H9 (cell line): ENCODE data around the gene CYGB. TPM values are rescaled to one million over a fixed set of nuclear protein-coding genes. Genes with fewer than 3 reads are reported as not detected.

Experiments used
- DNase-seq: peaks from one replicate; pipeline ENCODE4 v3.0.0-alpha.2; 2017
- H2AFZ ChIP-seq: one replicate; pipeline ENCODE4 v1.6.1; 2013; ENCODE audit warnings: mild to moderate bottlenecking, low read length, control low read depth, moderate library complexity
- H2AK5ac ChIP-seq: 2 replicates; pipeline ENCODE4 v1.6.1; 2013; ENCODE audit warnings: low read length, control low read depth, mixed read lengths; ENCODE audit not compliant: insufficient read length
- H2BK120ac ChIP-seq: one replicate; pipeline ENCODE4 v1.6.1; 2013; ENCODE audit warnings: low read depth, mild to moderate bottlenecking, low read length, control low read depth, inconsistent platforms; ENCODE audit not compliant: poor library complexity, severe bottlenecking
- H2BK12ac ChIP-seq: 2 replicates; pipeline ENCODE4 v1.6.1; 2013; ENCODE audit warnings: low read length, control low read depth, mixed read lengths, low read depth; ENCODE audit not compliant: insufficient read length
- H2BK15ac ChIP-seq: 2 replicates; pipeline ENCODE4 v1.6.1; 2013; ENCODE audit warnings: low read depth, low read length, control low read depth
- H2BK20ac ChIP-seq: one replicate; pipeline ENCODE4 v1.6.1; 2013; ENCODE audit warnings: low read depth, mild to moderate bottlenecking, low read length, control low read depth, inconsistent platforms; ENCODE audit not compliant: poor library complexity, severe bottlenecking
- H2BK5ac ChIP-seq: 2 replicates; pipeline ENCODE4 v1.6.1; 2013; ENCODE audit warnings: low read length, control low read depth, mixed read lengths; ENCODE audit not compliant: insufficient read length
- H3K14ac ChIP-seq: 2 replicates; pipeline ENCODE4 v1.6.1; 2013; ENCODE audit warnings: low read length, control low read depth; ENCODE audit not compliant: insufficient read depth
- H3K18ac ChIP-seq: 2 replicates; pipeline ENCODE4 v1.6.1; 2013; ENCODE audit warnings: low read depth, mild to moderate bottlenecking, mixed read lengths, low read length, control low read depth; ENCODE audit not compliant: insufficient read length
- H3K23ac ChIP-seq: 2 replicates; pipeline ENCODE4 v1.6.1; 2013; ENCODE audit warnings: low read length, control low read depth, mixed read lengths, low read depth; ENCODE audit not compliant: insufficient read length
- H3K23me2 ChIP-seq: 2 replicates; pipeline ENCODE4 v1.6.1; 2013; ENCODE audit warnings: low read depth, mild to moderate bottlenecking, mixed read lengths, low read length, control low read depth; ENCODE audit not compliant: insufficient read length, poor library complexity, severe bottlenecking
- H3K27ac ChIP-seq: 2 replicates; pipeline ENCODE4 v1.5.1; 2013; ENCODE audit warnings: low read length, control low read depth, mixed read lengths, low read depth; ENCODE audit not compliant: insufficient read length
- H3K27me3 ChIP-seq: 2 replicates; pipeline ENCODE4 v1.6.1; 2013; ENCODE audit warnings: low read length, control low read depth, inconsistent platforms; ENCODE audit not compliant: insufficient read depth
- H3K4ac ChIP-seq: 2 replicates; pipeline ENCODE4 v1.6.1; 2013; ENCODE audit warnings: low read depth, mild to moderate bottlenecking, control low read depth, inconsistent platforms, low read length, moderate library complexity
- H3K4me1 ChIP-seq: 2 replicates; pipeline ENCODE4 v1.6.1; 2013; ENCODE audit warnings: low read length, control low read depth, inconsistent platforms; ENCODE audit not compliant: insufficient read depth
- H3K4me2 ChIP-seq: 2 replicates; pipeline ENCODE4 v1.6.1; 2013; ENCODE audit warnings: low read length, control low read depth, mixed read lengths; ENCODE audit not compliant: insufficient read length, insufficient read depth
- H3K56ac ChIP-seq: 2 replicates; pipeline ENCODE4 v1.6.1; 2013; ENCODE audit warnings: low read depth, mild to moderate bottlenecking, mixed read lengths, low read length, control low read depth; ENCODE audit not compliant: insufficient read length
- H3K79me1 ChIP-seq: 2 replicates; pipeline ENCODE4 v1.6.1; 2013; ENCODE audit warnings: low read depth, mild to moderate bottlenecking, moderate library complexity, low read length, control low read depth, inconsistent platforms; ENCODE audit not compliant: insufficient read depth, poor library complexity, severe bottlenecking
- H3K79me2 ChIP-seq: 2 replicates; pipeline ENCODE4 v1.6.1; 2013; ENCODE audit warnings: low read length, control low read depth, inconsistent platforms; ENCODE audit not compliant: insufficient read depth
- H3K9ac ChIP-seq: 2 replicates; pipeline ENCODE4 v1.6.1; 2013; ENCODE audit warnings: low read length, control low read depth, mixed read lengths; ENCODE audit not compliant: insufficient read length; ENCODE audit errors: extremely low read depth
- H3K9me3 ChIP-seq: one replicate; pipeline ENCODE4 v1.6.1; 2013; ENCODE audit warnings: low read depth, low read length, inconsistent platforms; ENCODE audit not compliant: control insufficient read depth
- H3T11ph ChIP-seq: one replicate; pipeline ENCODE4 v1.6.1; 2013; ENCODE audit warnings: mild to moderate bottlenecking, low read length, control low read depth, inconsistent platforms
- H4K20me1 ChIP-seq: one replicate; pipeline ENCODE4 v1.6.1; 2013; ENCODE audit not compliant: control insufficient read depth, insufficient read length, insufficient read depth
- H4K5ac ChIP-seq: 2 replicates; pipeline ENCODE4 v1.6.1; 2013; ENCODE audit warnings: low read depth, mild to moderate bottlenecking, mixed read lengths, low read length, control low read depth; ENCODE audit not compliant: insufficient read length
- H4K8ac ChIP-seq: replicated peaks from 2 replicates; pipeline ENCODE4 v1.6.1; 2013; ENCODE audit warnings: low read length, control low read depth, mixed read lengths, low read depth; ENCODE audit not compliant: insufficient read length
- H4K91ac ChIP-seq: 2 replicates; pipeline ENCODE4 v1.6.1; 2013; ENCODE audit warnings: low read depth, mild to moderate bottlenecking, moderate library complexity, mixed read lengths, low read length, control low read depth; ENCODE audit not compliant: insufficient read length
- H3K27ac Mint-ChIP-seq, 3 experiments: 2 replicates in 2 of 3; 3 replicates in 1 of 3; pipeline ENCODE4 v1.8.0; 2020 to 2021; ENCODE audit warnings: mixed read lengths in 3 of 3, mild to moderate bottlenecking in 1 of 3, moderate library complexity in 1 of 3
- H3K27me3 Mint-ChIP-seq: 2 replicates; pipeline ENCODE4 v1.8.0; 2021; ENCODE audit warnings: low read depth, mild to moderate bottlenecking, moderate library complexity, mixed read lengths
- H3K36me3 Mint-ChIP-seq, 3 experiments: 2 replicates in 2 of 3; 3 replicates in 1 of 3; pipeline ENCODE4 v1.8.0; 2020 to 2021; ENCODE audit warnings: low read depth in 3 of 3, mixed read lengths in 3 of 3; ENCODE audit not compliant: insufficient read depth in 1 of 3
- H3K4me1 Mint-ChIP-seq, 2 experiments: 2 replicates each; pipeline ENCODE4 v1.8.0; 2020; ENCODE audit warnings: mixed read lengths in 2 of 2
- H3K4me3 Mint-ChIP-seq, 2 experiments: 2 replicates in 1 of 2; 3 replicates in 1 of 2; pipeline ENCODE4 v1.8.0; 2020 to 2021; ENCODE audit warnings: mild to moderate bottlenecking in 2 of 2, mixed read lengths in 2 of 2, moderate library complexity in 1 of 2
- H3K9me3 Mint-ChIP-seq, 2 experiments: 2 replicates in 1 of 2; 3 replicates in 1 of 2; pipeline ENCODE4 v1.8.0; 2020; ENCODE audit warnings: mild to moderate bottlenecking in 2 of 2, mixed read lengths in 2 of 2, moderate library complexity in 1 of 2
- CTCF ChIP-seq: fragments of 200-600 bp; sonication (generic); conservative IDR thresholded peaks from 3 replicates; pipeline ENCODE4 v1.8.0; 2021; ENCODE audit warnings: antibody characterized with exemption, mild to moderate bottlenecking
- WGBS: extraction: QIAGEN DNeasy Blood & Tissue Kit; methylation state at CpG from one replicate; pipeline ENCODE4 v1.1.7; 2013; ENCODE audit warnings: missing lambda C conversion rate, low lambda C conversion rate, mixed read lengths; ENCODE audit not compliant: insufficient read length; ENCODE audit errors: extremely low coverage; 5-methylcytosine and 5-hydroxymethylcytosine counted together
- total RNA-seq: library from RNA; stranded (reverse); gene quantifications from 2 replicates; pipeline ENCODE4 v1.2.1, GENCODE V29; 2021

CYGB gene
- total RNA-seq, 1 experiment from 2014 or later = 2.4 TPM

GRCh38 chr17:76491271-76492122 lies 46.0 kb downstream of the CYGB start:
- no CpG with 5 or more reads among the region's 17 CpGs for WGBS
- H3K4me2 ChIP-seq = no peak overlapping the region
- H2BK120ac ChIP-seq = no peak overlapping the region
- no peak overlapping the region for H4K5ac ChIP-seq
- no peaks in the 10 kb centered on the region for H3K27me3 ChIP-seq
- no peak overlapping the region; a peak in 1 of 5 replicates for H3K4me3 Mint-ChIP-seq
- H3K9ac ChIP-seq = no peak overlapping the region
- H3K4me1 Mint-ChIP-seq = peaks cover 12 to 25% of the 10 kb centered on the region in 2 experiments
- H3K79me1 ChIP-seq = no peaks in the 10 kb centered on the region
- no peak overlapping the region for H3K4ac ChIP-seq
- H2AFZ ChIP-seq = no peak overlapping the region
- H3K27ac ChIP-seq = no peak overlapping the region
- H3K4me1 ChIP-seq = no peaks in the 10 kb centered on the region
- no peak overlapping the region for H3K27ac Mint-ChIP-seq
- peaks cover 0 to 6% (median 3%) of the 10 kb centered on the region in 3 experiments; a peak in 2 of 7 replicates for H3K36me3 Mint-ChIP-seq
- no peaks in the 10 kb centered on the region for H3K23me2 ChIP-seq
- H4K20me1 ChIP-seq = no peaks in the 10 kb centered on the region
- DNase-seq = no peak
- no peak overlapping the region for H2BK20ac ChIP-seq
- no peak overlapping the region for H3T11ph ChIP-seq
- H3K18ac ChIP-seq = no peak overlapping the region
- H2AK5ac ChIP-seq = no peak overlapping the region
- no peak overlapping the region for H2BK15ac ChIP-seq
- no peak overlapping the region; the same call in 1 of the 2 replicates for H3K14ac ChIP-seq
- no peaks in the 10 kb centered on the region for H3K9me3 Mint-ChIP-seq
- H2BK12ac ChIP-seq = no peak overlapping the region
- H3K9me3 ChIP-seq = no peaks in the 10 kb centered on the region
- H4K8ac ChIP-seq = no peak overlapping the region
- H2BK5ac ChIP-seq = no peak overlapping the region
- no peaks in the 10 kb centered on the region for H3K79me2 ChIP-seq
- no peak overlapping the region for H3K23ac ChIP-seq
- no peaks in the 10 kb centered on the region; the same call in 1 of the 2 replicates for H3K27me3 Mint-ChIP-seq
- no peak overlapping the region for H4K91ac ChIP-seq
- no peak overlapping the region for H3K56ac ChIP-seq
- no peak for TF ChIP-seq CTCF
